OCI-LY7 (cell line): Measurements from ENCODE around the gene GNPDA1.

Experiments used
- CTCF ChIP-seq: fragments of 200-600 bp; sonication (generic); conservative IDR thresholded peaks from 2 replicates; pipeline ENCODE4 v1.5.1; 2014; ENCODE audit warnings: mild to moderate bottlenecking, antibody characterized with exemption, low read length, moderate library complexity, mixed read lengths
- EZH2phosphoT487 ChIP-seq: fragments of 200-600 bp; sonication (generic); IDR thresholded peaks from 2 replicates; pipeline ENCODE4 v1.6.1; 2018; ENCODE audit warnings: low read depth, borderline replicate concordance, mild to moderate bottlenecking, mixed run types, antibody characterized with exemption, low read length, moderate library complexity, mixed read lengths

DNA sequence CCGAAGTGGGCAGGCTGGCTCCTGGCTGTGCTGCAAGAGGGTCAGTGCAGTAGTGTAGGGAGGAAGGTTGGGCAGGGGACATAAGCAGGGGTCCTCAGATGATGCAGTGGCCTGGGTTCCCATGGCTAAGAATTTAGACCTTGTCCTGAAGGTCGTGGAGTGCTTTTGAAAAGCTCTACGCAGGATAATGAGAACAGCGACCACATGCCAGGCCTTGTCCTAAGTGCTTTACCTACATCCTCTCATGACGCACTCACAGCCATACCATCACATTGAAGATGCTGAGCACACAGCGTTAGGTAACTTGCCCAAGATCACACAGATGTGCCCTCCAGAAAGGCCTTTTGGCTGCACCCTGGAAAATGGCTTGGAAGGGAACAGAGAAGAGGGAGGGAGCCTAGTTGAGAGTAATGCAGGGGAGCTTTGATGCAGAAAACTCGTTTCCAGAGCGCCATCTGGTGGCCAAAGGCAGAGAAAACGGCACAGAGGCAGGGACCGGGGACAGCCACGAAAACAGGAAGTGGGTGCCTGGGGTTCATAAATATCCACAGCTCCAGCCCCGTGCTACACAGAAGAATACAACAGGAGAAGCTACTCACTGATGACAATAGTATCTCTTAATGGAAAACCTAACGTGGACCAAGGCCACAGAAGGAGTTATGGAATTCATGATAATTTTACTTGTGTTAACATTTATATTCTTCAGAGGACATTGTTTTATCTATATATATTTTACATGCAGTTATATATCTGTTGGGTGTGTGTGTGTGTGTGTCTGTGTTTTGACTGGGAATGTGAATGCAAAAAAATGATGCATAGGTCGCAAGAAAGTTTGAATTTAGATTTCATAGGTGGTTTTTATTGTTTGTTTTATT, 52.1 kb downstream of the GNPDA1 start:
- TF ChIP-seq CTCF (peak; percentile 92), EZH2phosphoT487 (no peak)
